ENCODE measurements around the gene PDE9A. TPM values are rescaled to one million over a fixed set of nuclear protein-coding genes. Genes with fewer than 3 reads are reported as not detected.
"Not testable (repeated sequence)": the region's sequence is repeated elsewhere in the genome, so short reads cannot be mapped to it uniquely, and the experiment has no call there.

PDE9A gene
- total and polyA plus RNA-seq, 3 donors from 2014 or later, result 5.7 to 6.4 (median 6.3) TPM

DNA sequence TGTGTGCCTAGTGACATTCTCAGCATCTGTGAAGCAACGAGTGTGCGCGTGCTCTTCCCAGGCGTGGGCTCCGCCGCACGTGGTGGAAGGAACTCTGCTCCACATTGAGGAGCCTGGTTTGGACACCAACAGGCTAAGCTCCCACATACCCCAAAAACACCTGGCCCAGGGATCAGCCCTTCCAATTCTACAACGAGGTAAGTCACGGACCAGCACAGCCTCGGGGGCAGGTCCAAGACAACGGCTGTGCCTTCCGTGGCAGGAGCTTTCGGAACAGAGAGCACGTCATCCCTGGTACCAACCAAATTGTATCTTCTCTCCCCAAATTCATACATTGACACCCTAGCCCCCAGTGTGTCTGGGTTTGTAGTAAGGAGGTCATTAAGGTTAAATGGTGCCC lies 27.2 kb upstream of the PDE9A start:
- intact Hi-C loops (cut with DNase I; ENCODE audit: low total_unique reads), result no loop called here
- DNase-seq, result no peak
- H3K4me1 ChIP-seq, result no peaks in the 10 kb centered on the region
- 91 to 96% methylated on average over 9 to 14 of the region's 14 CpGs for WGBS, 2 donors
- H3K36me3 ChIP-seq (ENCODE audit: low read depth, missing control alignments), result no peaks in the 10 kb centered on the region
- H3K27me3 ChIP-seq, result no peaks in the 10 kb centered on the region
- no peak for TF ChIP-seq POLR2A (IDR thresholded peaks at IDR 0.05)
- TF ChIP-seq, protein P1, sequence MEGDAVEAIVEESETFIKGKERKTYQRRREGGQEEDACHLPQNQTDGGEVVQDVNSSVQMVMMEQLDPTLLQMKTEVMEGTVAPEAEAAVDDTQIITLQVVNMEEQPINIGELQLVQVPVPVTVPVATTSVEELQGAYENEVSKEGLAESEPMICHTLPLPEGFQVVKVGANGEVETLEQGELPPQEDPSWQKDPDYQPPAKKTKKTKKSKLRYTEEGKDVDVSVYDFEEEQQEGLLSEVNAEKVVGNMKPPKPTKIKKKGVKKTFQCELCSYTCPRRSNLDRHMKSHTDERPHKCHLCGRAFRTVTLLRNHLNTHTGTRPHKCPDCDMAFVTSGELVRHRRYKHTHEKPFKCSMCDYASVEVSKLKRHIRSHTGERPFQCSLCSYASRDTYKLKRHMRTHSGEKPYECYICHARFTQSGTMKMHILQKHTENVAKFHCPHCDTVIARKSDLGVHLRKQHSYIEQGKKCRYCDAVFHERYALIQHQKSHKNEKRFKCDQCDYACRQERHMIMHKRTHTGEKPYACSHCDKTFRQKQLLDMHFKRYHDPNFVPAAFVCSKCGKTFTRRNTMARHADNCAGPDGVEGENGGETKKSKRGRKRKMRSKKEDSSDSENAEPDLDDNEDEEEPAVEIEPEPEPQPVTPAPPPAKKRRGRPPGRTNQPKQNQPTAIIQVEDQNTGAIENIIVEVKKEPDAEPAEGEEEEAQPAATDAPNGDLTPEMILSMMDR (IDR thresholded peaks at IDR 0.05), result no peak
- H3K27ac ChIP-seq, result no peak overlapping the region
- H3K4me3 ChIP-seq, result no peak overlapping the region
- H3K9me3 ChIP-seq, result no peaks in the 10 kb centered on the region

DNA sequence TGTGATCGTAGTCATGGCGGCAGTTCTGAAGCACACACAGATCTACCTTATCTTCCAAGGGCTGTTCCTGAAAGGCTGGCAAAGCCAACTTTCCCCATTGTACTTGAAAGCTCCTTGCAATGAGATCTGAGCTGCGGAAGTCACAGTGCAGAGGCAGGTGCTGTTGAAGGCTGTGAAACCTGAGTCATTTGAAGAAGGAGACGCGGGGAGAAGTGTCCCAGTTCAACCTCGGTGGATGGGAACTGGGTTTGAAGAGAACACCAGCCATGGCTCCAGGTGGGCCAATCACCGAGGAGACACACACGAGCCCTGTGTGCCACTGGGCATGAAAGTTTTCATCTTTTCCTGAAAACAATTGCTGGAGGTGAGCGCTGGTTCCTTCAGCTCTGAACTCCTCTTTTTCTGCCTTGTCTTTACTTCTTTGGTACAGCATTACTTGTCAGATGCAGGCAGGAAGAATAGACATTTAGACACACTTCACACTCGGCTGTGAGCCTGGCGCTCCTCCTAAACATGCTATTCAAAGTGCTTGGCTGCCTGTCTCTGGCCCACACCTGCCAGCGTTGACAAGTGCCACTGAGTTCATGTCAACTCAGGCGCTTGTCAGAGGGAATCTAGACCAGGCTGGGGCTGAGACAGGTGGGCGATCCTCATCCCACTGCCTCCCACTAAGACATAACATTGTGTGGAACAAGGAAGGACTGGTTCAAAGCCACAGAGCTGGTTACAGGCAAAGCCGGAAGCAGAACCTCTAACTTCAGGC lies 25.7 kb upstream of the PDE9A start:
- TF ChIP-seq POLR2A (IDR thresholded peaks at IDR 0.05), result no peak
- TF ChIP-seq, protein P1 (IDR thresholded peaks at IDR 0.05), result no peak
- Histone ChIP-seq H3K4me1 (no peaks in the 10 kb centered on the region), H3K9me3 (no peaks in the 10 kb centered on the region), H3K4me3 (no peak overlapping the region), H3K27me3 (no peaks in the 10 kb centered on the region), H3K36me3 (ENCODE audit: low read depth, missing control alignments) (no peaks in the 10 kb centered on the region), H3K27ac (no peak overlapping the region)
- intact Hi-C loops (cut with DNase I; ENCODE audit: low total_unique reads), result no loop called here
- DNase-seq, result no peak
- 75 to 88% methylated on average over 15 of the region's 15 CpGs for WGBS, 2 donors

DNA sequence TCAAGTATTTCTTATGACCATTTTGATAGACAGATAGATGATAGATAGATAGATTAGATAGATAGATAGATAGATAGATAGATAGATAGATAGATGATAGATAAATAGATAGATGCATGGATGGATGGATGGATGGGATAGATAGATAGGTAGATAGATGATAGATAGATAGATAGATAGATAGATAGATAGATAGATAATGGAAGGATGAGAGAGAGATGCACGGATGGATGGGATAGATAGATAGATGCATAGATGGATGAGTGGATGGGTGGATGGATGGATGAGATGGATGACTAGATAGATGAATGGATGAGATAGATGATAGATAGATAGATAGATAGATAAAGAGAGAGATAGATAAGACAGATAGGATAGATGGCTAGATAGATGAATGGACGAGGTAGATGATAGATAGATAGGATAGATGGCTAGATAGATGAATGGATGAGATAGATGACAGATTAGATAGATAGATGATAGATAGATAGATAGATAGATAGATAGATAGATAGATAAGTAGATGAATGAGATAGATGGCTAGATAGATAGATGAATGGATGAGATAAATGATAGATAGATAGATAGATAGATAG lies 24.9 kb upstream of the PDE9A start:
- H3K36me3 ChIP-seq (ENCODE audit: low read depth, missing control alignments); H3K27ac ChIP-seq; H3K9me3 ChIP-seq; H3K4me1 ChIP-seq; DNase-seq; H3K27me3 ChIP-seq; H3K4me3 ChIP-seq; intact Hi-C loops (cut with DNase I; ENCODE audit: low total_unique reads): not testable (repeated sequence)
- 84 to 97% methylated on average over 2 of the region's 2 CpGs for WGBS, 2 donors

DNA sequence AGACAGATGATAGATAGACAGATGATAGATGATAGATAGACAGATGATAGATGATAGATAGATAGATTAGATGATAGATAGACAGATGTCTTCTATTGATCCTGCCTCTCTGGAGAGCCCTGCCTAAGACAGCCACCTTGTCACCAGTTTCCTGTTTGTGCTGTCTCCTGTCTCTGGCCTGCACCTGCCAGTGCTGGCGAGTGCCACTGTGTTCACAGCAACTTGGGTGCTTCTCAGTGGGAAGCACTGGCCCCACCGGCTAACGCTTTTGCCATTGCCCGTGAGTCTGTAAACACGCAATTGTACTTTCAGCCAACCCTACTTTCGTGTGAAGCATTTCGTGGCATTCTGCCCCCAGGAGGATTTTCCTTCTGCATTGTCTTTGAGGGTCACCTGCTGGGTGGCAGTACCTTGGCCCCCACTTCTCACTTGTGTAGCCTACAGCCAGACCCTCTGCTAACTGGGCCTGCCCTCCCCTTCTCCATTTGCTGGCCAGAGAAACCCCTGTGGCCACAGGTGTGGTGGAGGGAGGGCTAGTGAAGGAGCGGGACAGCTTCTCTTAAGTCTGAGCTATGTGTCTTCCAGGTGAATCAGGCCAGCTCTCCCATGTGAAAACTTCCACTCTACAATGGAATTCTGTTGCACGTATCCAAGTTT lies 23.4 kb upstream of the PDE9A start:
- 88% methylated on average over 7 to 9 of the region's 9 CpGs for WGBS, 2 donors
- no peak for TF ChIP-seq POLR2A (IDR thresholded peaks at IDR 0.05)
- TF ChIP-seq, protein P1 (IDR thresholded peaks at IDR 0.05), result no peak
- Histone ChIP-seq H3K4me3 (no peak overlapping the region), H3K4me1 (no peaks in the 10 kb centered on the region), H3K27ac (no peak overlapping the region), H3K27me3 (no peaks in the 10 kb centered on the region), H3K36me3 (ENCODE audit: low read depth, missing control alignments) (no peaks in the 10 kb centered on the region), H3K9me3 (no peaks in the 10 kb centered on the region)
- intact Hi-C loops (cut with DNase I; ENCODE audit: low total_unique reads), result no loop called here
- no peak for DNase-seq

DNA sequence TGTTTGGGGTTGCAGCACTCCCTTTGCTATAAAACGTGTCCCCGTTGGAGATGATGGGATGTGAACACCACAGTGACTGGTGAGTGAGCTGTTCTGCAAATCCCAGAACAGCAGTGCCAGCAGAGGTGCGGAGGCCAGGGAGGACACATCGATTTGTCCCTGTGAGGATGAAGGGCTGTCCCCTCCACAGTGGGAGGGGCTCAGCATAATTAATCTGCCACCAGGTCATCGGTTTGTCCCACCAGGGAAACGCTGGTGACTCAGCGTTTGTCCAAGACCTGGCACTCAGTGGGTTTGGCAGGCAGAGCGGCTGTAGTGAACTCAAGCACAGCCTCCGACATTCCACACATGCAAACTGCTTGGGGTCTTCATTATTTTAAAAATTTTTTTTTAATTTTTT lies 22.8 kb upstream of the PDE9A start:
- H3K27ac ChIP-seq, result no peak overlapping the region
- no peak for DNase-seq
- WGBS, 2 donors, result 83 to 86% methylated on average over 9 of the region's 9 CpGs
- no peaks in the 10 kb centered on the region for H3K4me1 ChIP-seq
- no peaks in the 10 kb centered on the region for H3K9me3 ChIP-seq
- TF ChIP-seq, protein P1 (IDR thresholded peaks at IDR 0.05), result no peak
- no peak for TF ChIP-seq POLR2A (IDR thresholded peaks at IDR 0.05)
- H3K4me3 ChIP-seq, result no peak overlapping the region
- H3K36me3 ChIP-seq (ENCODE audit: low read depth, missing control alignments), result no peaks in the 10 kb centered on the region
- intact Hi-C loops (cut with DNase I; ENCODE audit: low total_unique reads), result no loop called here
- H3K27me3 ChIP-seq, result no peaks in the 10 kb centered on the region

Data from testis (tissue), 3 donors.